PC-3 (cell line): Measurements from ENCODE around the gene CHKA. TPM values are rescaled to one million over a fixed set of nuclear protein-coding genes. Genes with fewer than 3 reads are reported as not detected.

Experiments used
- ATAC-seq: fragments of 200-7000 bp; cut with Tn5 transposase; 2 replicates; pipeline ENCODE4 v1.9.1; 2020; ENCODE audit warnings: mild to moderate bottlenecking, moderate library complexity
- BruUV-seq: library from RNA; stranded (reverse); fragments of 400-500 nt; replicated peaks from 2 replicates; lab custom pipeline; 2021; lab: Mats Ljungman, UMichigan
- CTCF ChIA-PET: fragments of 300-600 bp; sonication (Branson Sonifier 250); formaldehyde crosslinking; loops from one replicate; lab custom pipeline; 2022; ENCODE audit warnings: antibody characterized with exemption; lab: Charles Lee
- POLR2A ChIA-PET: fragments of 300-600 bp; sonication (Branson Sonifier 250); formaldehyde crosslinking; loops from one replicate; lab custom pipeline; 2022; ENCODE audit warnings: antibody characterized with exemption; ENCODE audit not compliant: unreplicated experiment; lab: Charles Lee
- DNase-seq: peaks from one replicate; pipeline ENCODE4 v3.0.0-alpha.2; 2015
- H2AFZ ChIP-seq: fragments of 300-600 bp; sonication (generic); 2 replicates; pipeline ENCODE4 v1.6.0; 2016; ENCODE audit warnings: antibody characterized with exemption, low read length
- H3F3A ChIP-seq: fragments of 300-600 bp; sonication (generic); one replicate; pipeline ENCODE4 v1.6.0; 2017; ENCODE audit warnings: antibody characterized with exemption, low read length, control low read depth, mild to moderate bottlenecking; ENCODE audit not compliant: unreplicated experiment
- H3K27ac ChIP-seq: fragments of 300-600 bp; sonication (generic); 2 replicates; pipeline ENCODE4 v1.5.1; 2016; ENCODE audit warnings: mild to moderate bottlenecking, low read length
- H3K27me3 ChIP-seq: fragments of 300-600 bp; sonication (generic); 2 replicates; pipeline ENCODE4 v1.6.1; 2016; ENCODE audit warnings: low read length, mixed read lengths
- H3K36me3 ChIP-seq: fragments of 300-600 bp; sonication (generic); 2 replicates; pipeline ENCODE4 v1.6.1; 2016; ENCODE audit warnings: low read depth, mixed run types, low read length, mixed read lengths
- H3K4me1 ChIP-seq: fragments of 300-600 bp; sonication (generic); 2 replicates; pipeline ENCODE4 v1.5.1; 2016; ENCODE audit warnings: low read length; ENCODE audit not compliant: insufficient read depth
- H3K4me2 ChIP-seq: fragments of 300-600 bp; sonication (generic); 2 replicates; pipeline ENCODE4 v1.6.0; 2016; ENCODE audit warnings: low read length
- H3K4me3 ChIP-seq: fragments of 300-600 bp; sonication (generic); 2 replicates; pipeline ENCODE4 v1.5.1; 2016; ENCODE audit warnings: mild to moderate bottlenecking, low read length, mixed read lengths
- H3K79me2 ChIP-seq: fragments of 300-600 bp; sonication (generic); 2 replicates; pipeline ENCODE4 v1.6.1; 2017; ENCODE audit warnings: low read length, mixed read lengths
- H3K9ac ChIP-seq: fragments of 300-600 bp; sonication (generic); 2 replicates; pipeline ENCODE4 v1.6.0; 2016; ENCODE audit warnings: mild to moderate bottlenecking, low read length
- H3K9me2 ChIP-seq: fragments of 300-600 bp; sonication (generic); replicated peaks from 2 replicates; pipeline ENCODE4 v1.6.1; 2016; ENCODE audit warnings: mixed run types, low read length, mixed read lengths
- H3K9me3 ChIP-seq: fragments of 300-600 bp; sonication (generic); 2 replicates; pipeline ENCODE4 v1.6.1; 2016; ENCODE audit warnings: low read length, mixed read lengths
- H4K20me1 ChIP-seq: fragments of 300-600 bp; sonication (generic); 2 replicates; pipeline ENCODE4 v1.6.1; 2016; ENCODE audit warnings: low read length, mixed read lengths
- CTCF ChIP-seq: fragments of 300-600 bp; sonication (generic); conservative IDR thresholded peaks from 2 replicates; pipeline ENCODE4 v1.5.1; 2017; ENCODE audit warnings: antibody characterized with exemption, low read depth, mild to moderate bottlenecking, low read length
- EZH2 ChIP-seq: fragments of 300-600 bp; sonication (generic); IDR thresholded peaks from one replicate; pipeline ENCODE4 v1.6.1; 2017; ENCODE audit warnings: antibody characterized with exemption, mild to moderate bottlenecking, low read length; ENCODE audit not compliant: unreplicated experiment
- EZH2phosphoT487 ChIP-seq: fragments of 300-600 bp; sonication (generic); IDR thresholded peaks from 2 replicates; pipeline ENCODE4 v1.6.1; 2018; ENCODE audit warnings: mild to moderate bottlenecking, antibody characterized with exemption, low read length, borderline replicate concordance
- intact Hi-C: fragments of 100-400 bp; cut with micrococcal nuclease; formaldehyde crosslinking; loops from 2 replicates; pipeline ENCODE4 v1.9.0; 2023
- total RNA-seq: library from RNA; depleted of rRNA; stranded (reverse); fragments of >200 nt; gene quantifications from 2 replicates; pipeline ENCODE4 v1.2.3, GENCODE V29; 2014

Gene CHKA
- total RNA-seq, 1 experiment from 2014 or later = 57.5 TPM

- Histone ChIP-seq H3K4me2 (no peak overlapping the region), H3K9me2 (no peaks in the 10 kb centered on the region), H2AFZ (no peak overlapping the region), H3K36me3 (peaks cover 19% of the 10 kb centered on the region), H3K4me3 (no peak overlapping the region), H3K79me2 (no peaks in the 10 kb centered on the region), H3F3A (no peaks in the 10 kb centered on the region), H4K20me1 (no peaks in the 10 kb centered on the region), H3K9ac (no peak overlapping the region), H3K4me1 (peaks cover 8% of the 10 kb centered on the region), H3K27ac (no peak overlapping the region), H3K9me3 (no peaks in the 10 kb centered on the region), H3K27me3 (no peaks in the 10 kb centered on the region)
- BruUV-seq = no TSS peak
- intact Hi-C loops = no loop called here
- TF ChIP-seq EZH2phosphoT487 = no peak
- TF ChIP-seq CTCF = no peak
- no peak for TF ChIP-seq EZH2
- CTCF ChIA-PET = no interaction called here
- POLR2A ChIA-PET = no interaction called here
- ATAC-seq (no peak), DNase-seq (no peak)
These were observed 42.5 kb upstream of the CHKA start for GRCh38 chr11:68163691-68164090.

GRCh38 chr11:68160100-68160695, 39.0 kb upstream of the CHKA start:
- DNase-seq = no peak
- Histone ChIP-seq H4K20me1 (no peaks in the 10 kb centered on the region), H3K9me2 (no peaks in the 10 kb centered on the region), H3F3A (no peaks in the 10 kb centered on the region), H3K36me3 (0 out of 2 replicates have a peak, but pooled peaks cover 8% of the 10 kb centered on the region), H3K4me2 (no peak overlapping the region), H3K9me3 (no peaks in the 10 kb centered on the region), H3K9ac (no peak overlapping the region), H3K79me2 (no peaks in the 10 kb centered on the region), H2AFZ (no peak overlapping the region), H3K27me3 (no peaks in the 10 kb centered on the region), H3K4me3 (no peak overlapping the region), H3K27ac (no peak overlapping the region), H3K4me1 (peaks cover 11% of the 10 kb centered on the region)
- ATAC-seq = no peak
- BruUV-seq = no TSS peak
- intact Hi-C loops = no loop called here
- no peak for TF ChIP-seq EZH2
- no peak for TF ChIP-seq CTCF
- no peak for TF ChIP-seq EZH2phosphoT487
- ChIA-PET POLR2A (no interaction called here), CTCF (no interaction called here)

- ChIA-PET CTCF (no interaction called here), POLR2A (no interaction called here)
- no peak for TF ChIP-seq CTCF
- Histone ChIP-seq H3K4me1 (peaks cover 10% of the 10 kb centered on the region), H3K27ac (no peak overlapping the region), H3F3A (no peaks in the 10 kb centered on the region), H3K4me2 (no peak overlapping the region), H3K9ac (no peak overlapping the region), H3K9me2 (no peaks in the 10 kb centered on the region), H3K27me3 (no peaks in the 10 kb centered on the region), H3K9me3 (no peaks in the 10 kb centered on the region), H3K36me3 (0 out of 2 replicates have a peak, but pooled peaks cover 8% of the 10 kb centered on the region), H2AFZ (no peak overlapping the region), H3K79me2 (no peaks in the 10 kb centered on the region), H4K20me1 (no peaks in the 10 kb centered on the region), H3K4me3 (no peak overlapping the region)
- DNase-seq = no peak
- no TSS peak for BruUV-seq
- intact Hi-C loops = no loop called here
- ATAC-seq = no peak
These were observed 38.5 kb upstream of the CHKA start for GRCh38 chr11:68159665-68160064.
